ENCODE data around the gene EPN2. TPM values are rescaled to one million over a fixed set of nuclear protein-coding genes. Genes with fewer than 3 reads are reported as not detected.

EPN2 gene
- total and polyA plus RNA-seq, 10 of the 15 experiments (the other 5 are each of a cell fraction or from before 2014, with no cell fraction given): 0.26 to 8.4 (median 4.7) TPM

DNA sequence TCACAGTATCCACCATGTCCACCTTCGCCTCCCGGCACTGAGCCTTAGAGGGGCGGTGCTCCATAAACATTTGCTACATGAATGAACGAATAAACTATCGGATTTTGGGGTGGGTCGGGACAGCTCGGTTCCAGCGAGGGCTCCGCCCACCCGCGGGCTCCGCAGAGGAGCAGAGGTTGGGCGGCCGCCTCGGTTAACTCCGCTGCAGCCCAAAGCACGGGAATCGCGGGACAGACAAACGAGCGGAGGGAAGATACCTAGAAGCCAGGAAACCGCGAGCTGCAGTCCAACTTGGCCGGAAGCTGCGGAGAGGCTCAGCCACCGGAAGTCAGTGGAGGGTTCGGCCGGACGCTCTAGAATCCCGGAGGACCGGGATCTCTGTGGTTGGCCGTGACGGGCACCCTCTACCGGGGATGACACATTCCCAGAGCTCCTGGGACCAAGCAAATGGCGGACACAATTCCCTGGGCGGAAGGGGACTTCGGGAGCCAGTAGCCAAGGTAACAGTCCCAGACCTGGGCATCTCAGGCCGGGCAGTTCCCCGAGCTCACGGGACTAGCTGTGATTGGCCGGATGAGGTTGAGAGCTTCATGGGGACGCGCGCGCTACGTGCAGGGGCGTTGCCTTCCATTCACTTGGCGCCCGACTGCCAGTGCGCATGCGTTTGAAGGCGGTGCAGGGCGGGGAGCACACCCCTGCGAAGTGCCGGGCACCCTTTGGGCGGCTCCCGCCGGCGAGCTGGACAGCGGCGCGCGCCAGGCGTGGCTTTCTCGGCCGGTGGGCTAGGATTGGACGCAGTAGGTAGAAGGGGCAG is 140.6 kb downstream of the EPN2 start (continued):
- TF ChIP-seq, protein P1, sequence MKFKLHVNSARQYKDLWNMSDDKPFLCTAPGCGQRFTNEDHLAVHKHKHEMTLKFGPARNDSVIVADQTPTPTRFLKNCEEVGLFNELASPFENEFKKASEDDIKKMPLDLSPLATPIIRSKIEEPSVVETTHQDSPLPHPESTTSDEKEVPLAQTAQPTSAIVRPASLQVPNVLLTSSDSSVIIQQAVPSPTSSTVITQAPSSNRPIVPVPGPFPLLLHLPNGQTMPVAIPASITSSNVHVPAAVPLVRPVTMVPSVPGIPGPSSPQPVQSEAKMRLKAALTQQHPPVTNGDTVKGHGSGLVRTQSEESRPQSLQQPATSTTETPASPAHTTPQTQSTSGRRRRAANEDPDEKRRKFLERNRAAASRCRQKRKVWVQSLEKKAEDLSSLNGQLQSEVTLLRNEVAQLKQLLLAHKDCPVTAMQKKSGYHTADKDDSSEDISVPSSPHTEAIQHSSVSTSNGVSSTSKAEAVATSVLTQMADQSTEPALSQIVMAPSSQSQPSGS (IDR thresholded peaks at IDR 0.05; ENCODE audit: low read length): no peak
- TF ChIP-seq SP1 (IDR thresholded peaks at IDR 0.05; ENCODE audit: low read depth, low read length): peak; percentile 88
- peak; percentile 60; the same call in 1 of the 2 replicates for TF ChIP-seq GATAD2B (conservative IDR thresholded peaks at IDR 0.05; ENCODE audit: low read depth)
- no peak for TF ChIP-seq NFXL1 (IDR thresholded peaks at IDR 0.05; ENCODE audit: borderline replicate concordance)
- no peak for TF ChIP-seq MEF2B (IDR thresholded peaks at IDR 0.05; ENCODE audit: partially characterized antibody, poor library complexity, severe bottlenecking)
- no peak for TF ChIP-seq TCF7 (IDR thresholded peaks at IDR 0.05; ENCODE audit: borderline replicate concordance)
- TF ChIP-seq MYC (IDR thresholded peaks at IDR 0.05; ENCODE audit: insufficient read depth, insufficient read length, insufficient replicate concordance, low read length, severe bottlenecking): no peak
- TF ChIP-seq POLR2A (IDR thresholded peaks at IDR 0.05; ENCODE audit: low read depth, low read length): peak; percentile 88
- no peak for TF ChIP-seq BMI1 (IDR thresholded peaks at IDR 0.05; ENCODE audit: borderline replicate concordance)
- TF ChIP-seq, protein P2, sequence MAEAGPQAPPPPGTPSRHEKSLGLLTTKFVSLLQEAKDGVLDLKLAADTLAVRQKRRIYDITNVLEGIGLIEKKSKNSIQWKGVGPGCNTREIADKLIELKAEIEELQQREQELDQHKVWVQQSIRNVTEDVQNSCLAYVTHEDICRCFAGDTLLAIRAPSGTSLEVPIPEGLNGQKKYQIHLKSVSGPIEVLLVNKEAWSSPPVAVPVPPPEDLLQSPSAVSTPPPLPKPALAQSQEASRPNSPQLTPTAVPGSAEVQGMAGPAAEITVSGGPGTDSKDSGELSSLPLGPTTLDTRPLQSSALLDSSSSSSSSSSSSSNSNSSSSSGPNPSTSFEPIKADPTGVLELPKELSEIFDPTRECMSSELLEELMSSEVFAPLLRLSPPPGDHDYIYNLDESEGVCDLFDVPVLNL (IDR thresholded peaks at IDR 0.05; ENCODE audit: low read depth, low read length): peak; percentile 67; the same call in 1 of the 2 replicates
- peak; percentile 84 for TF ChIP-seq SMAD5 (IDR thresholded peaks at IDR 0.05; ENCODE audit: low read depth)
- TF ChIP-seq IRF4 (IDR thresholded peaks at IDR 0.05; ENCODE audit: low read depth, low read length): no peak
- TF ChIP-seq ZZZ3 (IDR thresholded peaks at IDR 0.05; ENCODE audit: control insufficient read depth, insufficient read length, low read depth): no peak
- TF ChIP-seq CEBPZ (IDR thresholded peaks at IDR 0.05; ENCODE audit: low read depth, low read length): no peak
- TF ChIP-seq RFX5 (IDR thresholded peaks at IDR 0.05; ENCODE audit: low read depth, low read length): peak; percentile 58
- TF ChIP-seq MXI1 (IDR thresholded peaks at IDR 0.05; ENCODE audit: low read depth, low read length): peak; percentile 93
- TF ChIP-seq, protein P3, sequence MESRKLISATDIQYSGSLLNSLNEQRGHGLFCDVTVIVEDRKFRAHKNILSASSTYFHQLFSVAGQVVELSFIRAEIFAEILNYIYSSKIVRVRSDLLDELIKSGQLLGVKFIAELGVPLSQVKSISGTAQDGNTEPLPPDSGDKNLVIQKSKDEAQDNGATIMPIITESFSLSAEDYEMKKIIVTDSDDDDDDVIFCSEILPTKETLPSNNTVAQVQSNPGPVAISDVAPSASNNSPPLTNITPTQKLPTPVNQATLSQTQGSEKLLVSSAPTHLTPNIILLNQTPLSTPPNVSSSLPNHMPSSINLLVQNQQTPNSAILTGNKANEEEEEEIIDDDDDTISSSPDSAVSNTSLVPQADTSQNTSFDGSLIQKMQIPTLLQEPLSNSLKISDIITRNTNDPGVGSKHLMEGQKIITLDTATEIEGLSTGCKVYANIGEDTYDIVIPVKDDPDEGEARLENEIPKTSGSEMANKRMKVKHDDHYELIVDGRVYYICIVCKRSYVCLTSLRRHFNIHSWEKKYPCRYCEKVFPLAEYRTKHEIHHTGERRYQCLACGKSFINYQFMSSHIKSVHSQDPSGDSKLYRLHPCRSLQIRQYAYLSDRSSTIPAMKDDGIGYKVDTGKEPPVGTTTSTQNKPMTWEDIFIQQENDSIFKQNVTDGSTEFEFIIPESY (IDR thresholded peaks at IDR 0.05): no peak
- no peak; the same call in 1 of the 2 replicates for TF ChIP-seq LARP7 (IDR thresholded peaks at IDR 0.05)
- TF ChIP-seq NR2C1 (IDR thresholded peaks at IDR 0.05): no peak
- 0 out of 2 replicates have a peak, but pooled peaks have one; percentile 9 for TF ChIP-seq MEF2A (IDR thresholded peaks at IDR 0.05; ENCODE audit: insufficient read depth, low read depth, low read length)
- peak; percentile 79 for TF ChIP-seq RELB (IDR thresholded peaks at IDR 0.05; ENCODE audit: low read depth)

Measured in GM12878 (cell line).